Posterior vena cava (tissue), 2 donors: ENCODE results near the gene TRDN. TPM values are rescaled to one million over a fixed set of nuclear protein-coding genes. Genes with fewer than 3 reads are reported as not detected.
"Not testable (repeated sequence)": the region's sequence is repeated elsewhere in the genome, so short reads cannot be mapped to it uniquely, and the experiment has no call there.

Experiments used
- DNase-seq: peaks from one replicate; pipeline ENCODE4 v3.0.0-alpha.2; 2020; ENCODE audit warnings: low spot score
- intact Hi-C, 2 donors: fragments of 100-400 bp; cut with DNase I; formaldehyde crosslinking; loops; one replicate each; pipeline versions ENCODE4 v1.14.1 to v1.14.2; 2022 to 2023
- total RNA-seq, 2 donors: library from RNA; stranded (reverse); fragmentation: NEBNext Ultra II Directional; extraction: Animal tissue kit (Norgen Biotek cat#: 25700); gene quantifications; one replicate each; pipeline ENCODE4 v1.2.1, GENCODE V29; 2021
- donor health status: DM: yes; HTN: yes; CAD: no.
- donor health status: DM: yes; HTN: yes; CAD: no.

TRDN gene
- total RNA-seq, 2 donors from 2014 or later: 5.4 to 10.3 TPM

- intact Hi-C loops: no loop called here
- no peak for DNase-seq
These were observed 61.6 kb downstream of the TRDN start for GRCh38 chr6:123575188-123575587.

GRCh38 chr6:123570813-123571684, 65.7 kb downstream of the TRDN start:
- intact Hi-C loops: no loop called here
- no peak for DNase-seq

- intact Hi-C loops: no loop called here
These were observed 67.2 kb downstream of the TRDN start for GRCh38 chr6:123569575-123569974.

GRCh38 chr6:123565529-123565928, 71.2 kb downstream of the TRDN start:
- intact Hi-C loops: no loop called here
- no peak for DNase-seq

More at GRCh38 chr6:123569575-123569974, 67.2 kb downstream of the TRDN start:
- no peak for DNase-seq

GRCh38 chr6:123564361-123564760, 72.4 kb downstream of the TRDN start:
- DNase-seq: no peak
- intact Hi-C loops: no loop called here

- intact Hi-C loops: no loop called here
- no peak for DNase-seq
These were observed 74.1 kb downstream of the TRDN start for GRCh38 chr6:123562677-123563076.

- no peak for DNase-seq
- intact Hi-C loops: no loop called here
These were observed 74.5 kb downstream of the TRDN start for GRCh38 chr6:123562264-123562663.

GRCh38 chr6:123559816-123560215, 76.9 kb downstream of the TRDN start:
- intact Hi-C loops, DNase-seq: not testable (repeated sequence)

- DNase-seq, intact Hi-C loops: not testable (repeated sequence)
These were observed 79.3 kb downstream of the TRDN start for GRCh38 chr6:123557474-123557873.

- intact Hi-C loops: no loop called here
- no peak for DNase-seq
These were observed 84.6 kb downstream of the TRDN start for GRCh38 chr6:123551939-123552707.

GRCh38 chr6:123550052-123550617, 86.6 kb downstream of the TRDN start:
- DNase-seq: no peak
- intact Hi-C loops: no loop called here

- no peak for DNase-seq
- intact Hi-C loops: no loop called here
These were observed 87.3 kb downstream of the TRDN start for GRCh38 chr6:123549476-123549875.

- intact Hi-C loops: no loop called here
- DNase-seq: no peak
These were observed 89.4 kb downstream of the TRDN start for GRCh38 chr6:123547216-123547978.

GRCh38 chr6:123546537-123546936, 90.2 kb downstream of the TRDN start:
- intact Hi-C loops: no loop called here
- DNase-seq: no peak

- intact Hi-C loops: loop anchor here in 1 of 2 donors (5.0 kb wide), 1 partner anchor 669 kb away; no protein-coding TSS in a partner anchor
- DNase-seq: no peak
These were observed 95.3 kb downstream of the TRDN start for GRCh38 chr6:123541462-123541861.

- no peak for DNase-seq
- intact Hi-C loops: loop anchor here in 1 of 2 donors (10.0 kb wide), 1 partner anchor 101 kb away; the partner anchor contains the start of gene TRDN
These were observed 102.7 kb downstream of the TRDN start for GRCh38 chr6:123533862-123534648.

- intact Hi-C loops: loop anchor here in 1 of 2 donors (10.0 kb wide), 1 partner anchor 105 kb away; the partner anchor contains the start of gene TRDN
- no peak for DNase-seq
These were observed 106.9 kb downstream of the TRDN start for GRCh38 chr6:123529843-123530242.

- intact Hi-C loops: no loop called here
- no peak for DNase-seq
These were observed 107.7 kb downstream of the TRDN start for GRCh38 chr6:123529058-123529457.
